ENCODE measurements around the gene ETNK2.

ETNK2 gene

GRCh38 chr1:204151552-204152309 is at the start of gene ETNK2:
TSS of gene ETNK2 (minus strand) at chr1:204152044. CDS start at chr1:204151852, 192 bp downstream.
- in situ Hi-C loops (cut with MboI; ENCODE audit: low sequenced_read_pairs), result loop anchor here (25.0 kb wide), 1 partner anchor 211 kb away; the partner anchor contains the start of gene PLEKHA6

- in situ Hi-C loops (cut with MboI; ENCODE audit: low sequenced_read_pairs), result no loop called here
These were observed 49.6 kb upstream of the ETNK2 start for GRCh38 chr1:204201348-204202040.

- in situ Hi-C loops (cut with MboI; ENCODE audit: low sequenced_read_pairs), result no loop called here
These were observed 47.7 kb upstream of the ETNK2 start for GRCh38 chr1:204199579-204199978.

- in situ Hi-C loops (cut with MboI; ENCODE audit: low sequenced_read_pairs), result no loop called here
These were observed 46.8 kb upstream of the ETNK2 start for GRCh38 chr1:204198348-204199340.

- in situ Hi-C loops (cut with MboI; ENCODE audit: low sequenced_read_pairs), result no loop called here
These were observed 45.2 kb upstream of the ETNK2 start for GRCh38 chr1:204197068-204197467.

GRCh38 chr1:204196068-204196795 is 44.4 kb upstream of the ETNK2 start, which contains the start of gene KISS1:
TSS of gene KISS1 (minus strand) at chr1:204196491. CDS start at chr1:204192876, 3,615 bp downstream.
- in situ Hi-C loops (cut with MboI; ENCODE audit: low sequenced_read_pairs), result no loop called here

- in situ Hi-C loops (cut with MboI; ENCODE audit: low sequenced_read_pairs), result no loop called here
These were observed 42.9 kb upstream of the ETNK2 start for GRCh38 chr1:204194771-204195170.

GRCh38 chr1:204194080-204194479 is 42.2 kb upstream of the ETNK2 start:
- in situ Hi-C loops (cut with MboI; ENCODE audit: low sequenced_read_pairs), result no loop called here

GRCh38 chr1:204192589-204193352 is 40.9 kb upstream of the ETNK2 start:
- in situ Hi-C loops (cut with MboI; ENCODE audit: low sequenced_read_pairs), result no loop called here

- in situ Hi-C loops (cut with MboI; ENCODE audit: low sequenced_read_pairs), result no loop called here
These were observed 40.2 kb upstream of the ETNK2 start for GRCh38 chr1:204192046-204192445.

- in situ Hi-C loops (cut with MboI; ENCODE audit: low sequenced_read_pairs), result no loop called here
These were observed 39.6 kb upstream of the ETNK2 start for GRCh38 chr1:204191456-204191855.

- in situ Hi-C loops (cut with MboI; ENCODE audit: low sequenced_read_pairs), result no loop called here
These were observed 38.7 kb upstream of the ETNK2 start for GRCh38 chr1:204190212-204191211.

- in situ Hi-C loops (cut with MboI; ENCODE audit: low sequenced_read_pairs), result no loop called here
These were observed 37.3 kb upstream of the ETNK2 start for GRCh38 chr1:204188959-204189639.

GRCh38 chr1:204186597-204186996 is 34.8 kb upstream of the ETNK2 start:
- in situ Hi-C loops (cut with MboI; ENCODE audit: low sequenced_read_pairs), result no loop called here

- in situ Hi-C loops (cut with MboI; ENCODE audit: low sequenced_read_pairs), result no loop called here
These were observed 29.3 kb upstream of the ETNK2 start for GRCh38 chr1:204181116-204181515.

GRCh38 chr1:204180133-204180532 is 28.3 kb upstream of the ETNK2 start:
- in situ Hi-C loops (cut with MboI; ENCODE audit: low sequenced_read_pairs), result no loop called here

GRCh38 chr1:204178487-204179281 is 26.8 kb upstream of the ETNK2 start:
- in situ Hi-C loops (cut with MboI; ENCODE audit: low sequenced_read_pairs), result no loop called here

Data from HL-60/S4 treated with retinoic acid at 250 ng/mL for 4 days and 3 days (cell line).